Germinal center (tissue), 1 donor: ENCODE data around the gene AK2.
"Not testable (repeated sequence)": the region's sequence is repeated elsewhere in the genome, so short reads cannot be mapped to it uniquely, and the experiment has no call there.

ENCODE experiments used
- DNase-seq: peaks from one replicate; pipeline ENCODE4 v3.0.0; 2012; ENCODE audit warnings: mixed read lengths, low spot score

AK2 gene

DNA sequence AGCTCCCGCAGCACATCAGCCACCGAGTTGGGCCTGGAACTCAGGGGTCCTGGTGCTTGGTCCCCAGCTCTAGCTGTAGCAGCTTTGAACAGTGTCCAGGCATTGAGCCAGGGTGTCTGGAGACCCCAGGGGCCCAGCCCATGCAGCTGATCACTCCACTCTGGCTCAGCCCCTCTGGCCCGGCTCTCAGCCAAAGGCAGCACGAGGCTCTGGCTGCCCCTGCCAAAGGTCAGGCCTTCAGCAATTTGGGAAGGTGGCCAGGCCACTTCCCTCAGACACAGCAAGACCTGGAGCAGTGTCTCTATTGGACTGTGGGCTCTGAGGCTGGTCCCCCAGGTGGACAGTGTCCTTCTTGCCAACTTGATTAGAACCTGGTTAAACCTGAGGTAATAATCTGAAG lies 37.7 kb downstream of the AK2 start:
- DNase-seq, result no peak

DNA sequence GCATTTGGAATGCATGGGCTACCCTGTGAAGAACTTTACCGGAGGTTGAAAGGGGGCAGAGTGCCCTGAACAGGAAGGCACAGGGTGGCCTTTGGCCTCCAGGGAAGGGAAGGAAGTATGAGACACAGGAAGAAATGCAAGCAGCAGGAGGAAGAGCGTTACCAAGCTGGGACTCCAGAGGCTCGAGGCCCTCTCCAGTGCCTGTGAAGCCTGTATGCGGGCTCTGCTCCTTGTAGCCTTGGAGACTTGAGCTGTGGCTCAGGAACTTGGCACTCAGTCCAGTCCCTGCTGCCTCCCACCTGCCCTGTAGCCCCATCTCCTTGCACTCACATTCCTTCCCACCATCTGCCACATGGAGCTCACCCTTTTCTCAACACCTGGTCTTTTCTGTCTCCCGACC lies 38.6 kb downstream of the AK2 start:
- DNase-seq, result no peak

DNA sequence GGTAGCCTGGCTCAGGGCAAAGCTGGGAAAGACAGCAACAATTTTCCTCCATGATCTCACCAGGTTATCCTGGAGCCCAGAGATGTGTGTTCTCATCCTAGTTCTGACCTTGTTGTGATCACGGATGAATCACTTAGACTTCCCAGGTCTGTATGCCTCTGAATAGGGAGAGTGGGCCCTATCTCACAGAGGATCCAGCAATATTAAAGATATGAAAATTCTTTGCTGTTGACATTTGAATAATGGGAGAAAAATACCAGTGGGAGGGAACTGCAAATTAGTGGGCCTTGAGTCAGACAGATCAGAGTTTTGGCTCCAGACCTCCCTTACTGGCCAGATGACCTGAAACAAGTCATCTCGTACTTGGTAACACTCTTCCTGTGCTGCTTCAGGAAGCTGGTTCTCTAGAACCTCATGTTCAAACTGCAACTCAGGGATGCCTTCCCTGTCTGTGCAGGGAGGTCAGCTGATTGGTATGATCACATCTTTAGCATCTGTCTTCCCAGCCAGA lies 39.2 kb downstream of the AK2 start:
- DNase-seq, result no peak

DNA sequence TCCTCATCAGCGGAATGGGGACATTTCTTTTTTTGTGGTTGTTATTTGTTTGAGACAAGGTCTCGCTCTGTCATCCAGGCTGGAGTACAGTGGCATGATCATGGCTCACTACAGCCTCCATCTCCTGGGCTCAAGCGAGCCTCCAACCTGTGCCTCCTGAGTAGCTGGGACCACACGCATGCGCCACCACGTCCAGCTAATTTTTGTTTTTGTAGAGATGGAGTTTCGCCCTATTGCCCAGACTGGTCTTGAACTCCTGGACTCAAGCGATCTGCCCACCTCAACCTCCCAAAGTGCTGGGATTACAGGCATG lies 43.4 kb downstream of the AK2 start:
- DNase-seq, result not testable (repeated sequence)

DNA sequence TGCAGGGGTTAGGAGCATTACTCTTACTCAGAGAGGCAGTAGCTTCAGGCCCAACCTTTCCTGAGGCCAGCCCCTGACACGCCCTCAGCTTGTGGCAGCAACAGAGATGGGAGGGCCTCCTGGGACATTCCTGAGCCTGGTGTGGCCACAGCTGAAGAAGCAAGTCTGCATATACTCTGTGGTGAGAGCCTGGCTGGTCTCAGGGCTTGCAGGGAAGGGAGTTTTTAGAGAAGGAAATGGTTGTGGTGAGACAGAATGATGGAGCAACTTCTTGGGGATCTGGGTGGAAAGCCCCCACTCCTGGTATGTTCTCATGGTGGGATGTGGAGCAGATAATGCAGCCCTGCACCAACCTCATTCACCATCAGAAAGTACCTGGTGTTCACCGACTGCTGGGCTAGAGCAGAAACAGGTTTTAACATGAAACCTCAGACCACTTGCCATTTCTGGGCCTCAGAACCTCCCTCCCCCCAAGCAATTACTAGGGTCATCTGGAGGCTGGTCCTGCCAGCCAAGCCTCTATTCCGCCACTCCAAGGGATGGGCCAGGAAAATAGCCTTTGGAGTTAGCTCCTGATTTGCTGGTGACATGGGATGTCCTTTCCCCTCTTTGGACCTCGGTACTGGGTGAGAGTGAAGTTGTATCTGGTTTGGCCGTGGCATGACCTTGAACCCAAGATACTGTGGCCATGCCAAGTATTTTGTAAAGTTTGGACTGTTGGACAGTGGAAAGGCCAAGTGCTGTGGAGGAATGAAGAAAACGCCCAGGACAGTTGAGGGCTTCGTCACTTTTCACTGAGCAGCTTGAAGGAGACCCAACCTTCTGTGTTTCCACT lies 44.0 kb downstream of the AK2 start:
- peak; percentile 80 for DNase-seq

DNA sequence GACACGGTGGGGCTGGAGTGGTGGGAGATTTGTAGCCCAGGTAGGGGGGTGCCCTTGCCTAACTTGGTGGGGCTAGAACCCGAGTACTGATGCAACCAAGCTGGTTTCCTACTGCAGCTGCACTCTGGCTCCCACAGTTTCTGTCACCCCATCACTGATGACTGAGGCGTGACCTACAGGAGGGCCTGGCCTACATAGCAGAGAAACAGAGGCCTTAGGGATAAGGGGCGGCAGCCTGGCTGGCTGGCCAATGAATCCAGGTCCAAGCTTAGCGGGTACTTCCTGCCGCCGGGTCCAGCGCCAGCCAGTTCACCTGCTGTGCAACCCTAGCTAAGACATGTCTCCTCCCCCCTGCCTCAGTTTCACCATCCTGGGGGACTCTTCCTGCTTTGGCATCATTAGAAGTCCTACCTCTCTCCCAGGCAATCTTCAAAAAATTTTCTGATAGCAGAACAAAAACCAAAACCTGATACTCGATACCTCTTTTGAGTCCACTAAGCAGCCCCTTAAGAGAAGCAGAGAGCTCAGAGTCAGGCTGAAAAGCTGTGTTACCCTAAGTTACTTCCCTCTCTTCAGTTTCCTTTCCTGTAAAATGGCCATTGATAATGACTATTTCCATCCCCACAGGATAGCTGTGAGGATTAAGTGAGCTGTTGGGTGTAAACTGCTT lies 44.7 kb downstream of the AK2 start:
- peak; percentile 26 for DNase-seq

DNA sequence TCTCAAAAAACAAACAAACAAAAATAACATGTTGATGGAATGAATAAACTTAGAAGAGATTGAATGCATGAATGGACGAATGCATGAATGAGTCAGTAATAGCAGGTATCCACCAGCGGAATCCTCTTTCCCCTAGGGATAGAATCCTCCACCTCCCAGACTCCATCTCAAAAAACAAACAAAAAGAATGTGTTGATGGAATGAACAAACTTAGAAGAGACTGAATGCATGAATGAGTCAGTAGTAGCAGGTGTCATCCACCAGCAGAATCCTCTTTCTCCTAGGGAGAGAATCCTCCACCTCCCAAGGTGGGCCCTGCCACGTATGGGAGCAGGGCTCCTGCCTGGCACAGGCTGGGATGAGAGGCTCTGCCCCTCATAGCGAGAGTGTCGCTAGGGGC lies 45.3 kb downstream of the AK2 start:
- no peak for DNase-seq

DNA sequence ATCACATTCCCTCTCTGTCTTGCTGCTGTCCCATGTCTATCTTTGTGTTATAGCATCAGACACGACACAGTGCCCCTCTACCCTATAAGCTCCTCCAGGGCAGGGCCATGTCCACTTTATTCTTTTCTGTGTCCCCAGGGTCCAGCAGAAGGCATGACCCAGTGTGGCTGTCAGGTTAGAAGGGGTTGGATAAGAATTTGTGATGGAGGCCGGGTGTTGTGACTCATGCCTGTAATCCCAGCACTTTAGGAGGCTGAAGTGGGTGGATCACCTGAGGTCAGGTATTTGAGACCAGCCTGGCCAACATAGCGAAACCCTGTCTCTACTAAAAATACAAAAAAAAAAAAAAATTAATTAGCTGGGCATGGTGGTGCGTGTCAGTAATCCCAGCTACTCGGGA lies 45.8 kb downstream of the AK2 start:
- DNase-seq, result no peak

DNA sequence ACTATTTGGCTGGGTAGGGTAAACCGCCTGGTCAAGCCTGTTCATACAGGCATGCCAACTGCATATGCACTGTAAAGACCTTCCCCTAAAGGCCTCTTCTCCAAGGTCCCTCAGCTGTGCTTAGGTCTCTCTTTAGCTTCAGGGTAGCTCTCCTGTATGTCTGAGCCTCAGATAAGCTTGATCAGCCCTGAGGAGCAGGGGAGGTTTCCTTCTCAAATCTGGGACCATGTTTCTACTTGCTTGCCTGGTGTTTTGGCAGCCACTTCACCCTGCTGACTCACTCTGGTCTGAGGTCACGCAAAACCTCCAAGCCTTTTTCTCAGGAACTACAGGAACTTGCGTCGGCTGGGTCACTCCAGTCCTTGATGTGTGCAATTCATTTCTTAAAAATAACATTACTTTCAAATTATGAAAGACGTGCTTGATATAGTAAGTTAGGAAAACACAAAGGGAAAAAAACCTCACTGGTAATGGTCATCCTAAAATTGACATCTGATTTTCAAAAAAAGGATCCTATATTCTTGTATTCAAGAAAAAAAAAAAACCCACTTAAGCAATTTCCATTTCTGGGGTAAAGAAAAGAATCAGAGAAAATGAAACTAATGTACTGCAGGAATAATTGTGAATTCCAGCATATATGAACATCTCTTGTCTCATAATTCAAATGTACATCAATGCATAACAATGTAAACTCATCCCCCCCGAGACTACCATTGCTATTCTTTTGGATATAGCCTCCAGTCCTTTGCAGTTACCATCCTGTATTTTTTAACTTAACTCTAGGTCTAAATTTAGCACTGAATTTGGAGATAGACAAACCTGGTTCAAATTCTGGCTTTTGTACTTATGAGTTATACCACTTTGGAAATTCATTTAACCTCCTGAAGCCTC lies 47.3 kb downstream of the AK2 start:
- no peak for DNase-seq

DNA sequence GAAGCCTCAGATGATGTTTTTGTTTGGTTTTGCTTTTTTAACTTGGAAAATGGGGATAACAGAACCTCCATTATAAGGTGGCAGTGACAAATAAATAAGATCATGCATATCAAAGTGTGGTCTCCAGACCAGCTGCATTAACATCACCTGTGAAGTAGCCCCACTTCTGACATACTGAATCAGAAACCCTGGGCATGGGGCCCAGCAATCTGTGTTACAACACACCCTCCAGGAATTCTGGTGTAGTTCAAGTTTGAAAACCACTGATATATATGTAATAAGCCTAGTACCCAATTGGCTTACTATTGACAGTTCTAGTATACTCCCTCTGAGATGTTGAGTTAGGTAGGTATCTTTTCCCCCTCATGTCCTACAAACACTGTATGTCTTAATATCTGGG lies 48.0 kb downstream of the AK2 start:
- no peak for DNase-seq

DNA sequence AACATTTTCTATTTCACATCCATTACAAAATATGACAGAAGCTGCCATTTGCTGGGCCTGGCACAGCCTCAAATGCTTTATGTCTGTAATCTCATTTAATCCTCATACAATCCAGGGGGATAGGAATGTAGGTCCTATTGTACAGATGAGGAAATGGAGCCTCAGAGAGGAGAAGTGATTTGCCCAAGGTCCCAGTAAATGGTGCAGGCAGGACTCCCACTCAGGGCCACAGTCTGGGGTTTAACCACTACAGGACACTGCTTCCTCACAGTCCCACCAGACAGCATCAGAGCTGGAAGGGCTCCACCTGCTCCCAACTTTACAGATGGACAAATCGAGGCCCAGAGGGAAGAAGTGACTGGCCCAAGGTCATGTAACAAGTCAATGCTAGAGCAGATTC lies 51.5 kb downstream of the AK2 start:
- DNase-seq, result no peak

DNA sequence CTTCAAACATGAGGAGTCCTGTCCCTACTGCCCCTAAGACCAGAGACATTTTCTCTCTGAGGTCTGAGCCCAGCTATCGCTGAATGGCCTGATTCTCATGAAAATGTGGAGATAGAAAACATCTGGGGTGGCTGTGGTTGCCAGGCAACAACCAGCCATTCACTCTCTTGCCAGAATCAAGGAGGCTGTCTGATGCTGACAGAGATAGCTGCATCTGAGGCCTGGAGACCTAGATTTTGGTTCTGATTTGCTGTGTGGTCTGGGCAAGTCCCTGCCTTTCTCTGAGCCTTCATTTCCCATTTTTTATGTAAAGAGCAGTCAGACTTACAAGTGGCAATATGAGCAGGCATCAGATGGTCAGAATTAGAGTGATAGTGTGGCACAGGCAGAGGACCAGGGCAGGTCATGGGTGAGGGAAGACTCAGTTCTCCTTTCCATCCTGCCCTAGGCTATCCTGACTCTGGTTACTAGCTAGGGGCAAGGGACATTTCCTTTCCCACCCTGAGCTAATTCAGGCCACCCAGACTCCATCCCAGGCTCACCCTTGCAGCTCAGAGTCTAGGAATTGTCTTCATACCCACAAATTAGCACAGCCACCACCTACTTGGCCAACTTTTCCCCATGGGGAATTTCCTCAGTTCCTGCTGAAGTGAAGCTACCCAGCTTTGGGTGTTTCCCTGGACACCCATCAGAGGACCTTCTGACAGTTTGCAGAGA lies 52.1 kb downstream of the AK2 start:
- no peak for DNase-seq

DNA sequence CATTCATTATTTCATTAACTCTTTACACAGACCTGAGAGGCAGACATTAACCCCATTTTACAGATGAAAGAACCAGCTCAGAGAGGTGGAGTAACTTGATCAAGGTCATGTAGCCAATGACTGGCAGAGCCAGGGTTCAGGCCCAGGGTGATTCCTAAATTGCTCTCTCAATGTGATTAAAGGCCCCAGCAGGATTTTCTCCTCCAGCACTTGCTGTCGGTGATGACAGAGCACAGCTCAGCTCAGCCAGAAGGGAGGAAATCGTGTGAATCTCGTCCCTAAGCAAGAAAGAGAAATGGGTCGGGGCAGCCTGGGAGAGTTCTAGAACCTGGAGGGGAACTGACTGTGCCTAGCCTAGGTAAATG lies 52.6 kb downstream of the AK2 start:
- DNase-seq, result no peak

DNA sequence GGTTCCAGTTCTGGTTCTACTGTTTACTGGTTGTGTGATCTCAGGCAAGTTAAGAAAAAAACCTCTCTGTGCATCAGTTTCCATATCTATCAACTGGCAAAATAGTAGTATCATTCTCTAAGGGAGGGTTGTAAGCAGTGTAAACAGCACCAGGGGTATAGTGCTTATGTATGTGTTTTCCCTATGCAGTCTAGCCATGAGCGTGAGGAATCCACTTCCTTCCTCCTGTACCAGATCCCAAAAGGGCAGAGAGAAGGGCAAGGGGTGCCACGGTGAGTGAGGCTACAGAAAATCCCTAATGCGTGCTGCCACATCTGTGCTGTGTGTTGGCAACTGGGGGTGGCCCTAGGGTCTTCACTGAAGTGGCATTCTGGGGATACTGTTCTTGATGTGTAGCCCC lies 53.7 kb downstream of the AK2 start:
- no peak for DNase-seq

DNA sequence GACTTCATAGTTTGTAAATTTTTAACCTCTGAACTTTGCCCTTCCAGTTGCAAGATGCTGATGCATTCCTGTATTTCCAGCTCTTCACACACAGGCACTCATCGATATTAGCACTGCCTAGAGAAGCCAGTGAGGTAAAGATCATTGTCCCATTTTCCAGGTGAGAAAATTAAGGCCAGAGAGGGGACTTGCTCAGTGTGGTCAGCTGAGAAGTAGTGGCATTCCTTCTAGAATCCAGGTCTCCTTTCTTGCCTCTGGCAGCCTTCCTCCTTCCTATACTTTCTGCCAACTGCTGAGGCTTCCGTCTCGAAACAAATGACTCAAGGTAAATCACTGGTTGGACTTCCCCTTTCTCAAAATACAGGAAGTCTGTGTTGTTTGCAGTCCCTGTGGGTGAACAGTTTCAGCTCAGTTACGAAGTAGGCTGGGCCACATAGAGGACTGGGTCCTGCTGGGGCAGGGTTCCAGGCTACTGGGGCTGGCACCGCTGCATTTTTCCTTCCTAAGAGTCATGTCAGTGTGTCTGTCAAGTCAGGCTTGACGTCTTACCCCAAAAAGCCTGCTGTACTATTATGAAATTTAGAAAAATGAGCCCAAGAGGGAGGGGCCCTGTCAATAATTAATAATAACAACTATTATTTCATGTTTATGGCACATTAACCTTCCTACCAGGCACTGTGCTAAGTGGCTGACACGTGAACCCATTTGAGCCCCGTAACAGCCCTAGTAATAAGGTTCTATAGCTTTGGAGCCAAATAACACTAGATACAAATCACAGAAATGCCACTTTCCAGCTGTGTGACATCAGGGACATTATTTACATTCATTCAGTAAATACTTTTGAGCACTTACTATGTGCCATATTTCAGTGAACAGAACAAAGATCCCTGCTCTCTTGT lies 55.4 kb downstream of the AK2 start:
- peak; percentile 82 for DNase-seq

DNA sequence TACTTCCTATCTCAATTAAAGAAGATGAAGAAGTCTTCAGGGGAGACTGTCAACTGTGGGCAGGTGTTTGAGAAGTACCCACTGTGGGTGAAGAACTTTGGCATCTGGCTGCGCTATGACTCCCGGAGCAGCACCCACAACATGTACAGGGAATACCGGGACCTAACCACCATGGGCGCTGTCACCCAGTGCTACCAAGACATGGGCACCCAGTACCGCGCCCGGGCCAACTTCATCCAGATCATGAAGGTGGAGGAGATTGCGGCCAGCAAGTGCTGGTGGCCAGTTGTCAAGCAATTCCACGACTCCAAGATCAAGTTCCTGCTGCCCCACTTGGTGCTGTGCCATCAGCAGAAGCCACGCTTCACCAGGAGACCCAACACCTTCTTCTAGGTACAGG lies 56.6 kb downstream of the AK2 start:
- DNase-seq, result no peak

DNA sequence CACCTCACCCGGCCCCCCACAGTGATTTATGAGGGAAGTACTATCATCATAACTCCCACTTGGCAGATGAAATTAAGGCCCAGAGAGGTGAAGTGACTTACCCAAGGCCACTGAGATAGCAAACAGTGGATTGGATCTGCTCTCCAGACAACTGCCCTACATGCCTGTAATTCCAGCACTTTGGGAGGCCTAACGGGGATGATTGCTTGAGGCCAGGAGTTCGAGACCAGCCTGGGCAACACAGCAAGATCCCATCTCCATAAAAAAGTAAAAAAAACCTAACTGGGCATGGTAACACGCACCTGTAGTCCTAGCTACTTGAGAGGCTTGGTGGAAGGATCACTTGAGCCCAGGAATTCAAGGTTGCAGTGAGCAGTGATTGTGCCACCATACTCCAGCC lies 57.8 kb downstream of the AK2 start:
- no peak for DNase-seq

DNA sequence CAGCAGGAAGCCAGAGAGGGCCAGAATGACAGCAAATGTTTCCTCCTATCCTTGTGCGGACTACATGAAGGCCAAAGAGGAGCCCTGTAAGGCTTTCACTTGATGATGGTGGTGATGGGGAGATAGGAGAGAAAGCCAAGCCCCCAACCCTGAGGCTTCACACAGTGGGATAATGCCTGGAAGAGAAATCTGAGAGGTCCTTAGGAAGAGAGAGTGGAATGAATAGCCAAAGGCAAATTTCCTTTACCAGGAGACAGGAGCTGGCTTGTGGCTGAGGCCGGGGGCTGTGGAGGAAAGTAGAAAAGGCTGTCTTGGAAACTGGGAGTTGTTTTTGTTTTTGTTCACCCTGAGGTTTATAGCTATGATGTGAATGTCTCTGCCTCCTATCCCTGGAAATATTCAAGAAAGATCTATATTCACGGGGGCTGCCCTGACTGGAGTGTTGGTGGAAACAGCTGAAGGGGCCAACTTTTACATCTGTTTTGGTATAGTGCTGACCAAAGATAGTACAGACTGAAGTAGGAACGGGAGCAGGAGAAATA lies 59.1 kb downstream of the AK2 start:
- DNase-seq, result no peak

DNA sequence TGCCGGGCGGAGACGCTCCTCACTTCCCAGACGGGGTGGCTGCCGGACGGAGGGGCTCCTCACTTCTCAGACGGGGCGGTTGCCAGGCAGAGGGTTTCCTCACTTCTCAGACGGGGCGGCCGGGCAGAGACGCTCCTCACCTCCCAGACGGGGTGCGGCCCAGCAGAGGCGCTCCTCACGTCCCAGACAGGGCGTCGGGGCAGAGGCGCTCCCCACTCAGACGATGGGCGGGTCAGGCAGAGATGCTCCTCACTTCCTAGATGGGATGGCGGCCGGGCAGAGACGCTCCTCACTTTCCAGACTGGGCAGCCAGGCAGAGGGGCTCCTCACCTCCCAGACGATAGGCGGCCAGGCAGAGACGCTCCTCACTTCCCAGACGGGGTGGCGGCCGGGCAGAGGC lies 61.6 kb downstream of the AK2 start:
- DNase-seq, result not testable (repeated sequence)

DNA sequence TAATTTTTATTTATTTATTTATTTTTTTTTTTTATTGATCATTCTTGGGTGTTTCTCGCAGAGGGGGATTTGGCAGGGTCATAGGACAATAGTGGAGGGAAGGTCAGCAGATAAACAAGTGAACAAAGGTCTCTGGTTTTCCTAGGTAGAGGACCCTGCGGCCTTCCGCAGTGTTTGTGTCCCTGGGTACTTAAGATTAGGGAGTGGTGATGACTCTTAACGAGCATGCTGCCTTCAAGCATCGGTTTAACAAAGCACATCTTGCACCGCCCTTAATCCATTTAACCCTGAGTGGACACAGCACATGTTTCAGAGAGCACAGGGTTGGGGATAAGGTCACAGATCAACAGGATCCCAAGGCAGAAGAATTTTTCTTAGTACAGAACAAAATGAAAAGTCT lies 63.2 kb downstream of the AK2 start:
- DNase-seq, result not testable (repeated sequence)
